Ovary (tissue), 9 donors: ENCODE results near the gene ZKSCAN8. TPM values are rescaled to one million over a fixed set of nuclear protein-coding genes. Genes with fewer than 3 reads are reported as not detected.

Experiments
- DNase-seq, 5 donors: peaks; one replicate each; pipeline ENCODE4 v3.0.0-alpha.2; 2019 to 2020
- H3K27ac ChIP-seq, 2 donors: fragments of 200-600 bp; one replicate each; pipeline versions ENCODE4 v1.5.1 to v1.8.0; 2019 to 2022
- H3K27me3 ChIP-seq: fragments of 200-600 bp; one replicate; pipeline ENCODE4 v1.8.0; 2022
- H3K36me3 ChIP-seq: fragments of 200-600 bp; sonication (generic); one replicate; pipeline ENCODE4 v1.5.1; 2019
- H3K4me1 ChIP-seq: one replicate; pipeline ENCODE4 v1.8.1; 2013; ENCODE audit warnings: mild to moderate bottlenecking, moderate library complexity; ENCODE audit not compliant: insufficient read depth
- H3K4me3 ChIP-seq: fragments of 200-600 bp; sonication (generic); one replicate; pipeline ENCODE4 v1.5.1; 2017
- H3K9me3 ChIP-seq, 2 donors: fragments of 200-600 bp in 1 of 2; sonication (generic) in 1 of 2; one replicate each; pipeline versions ENCODE4 v1.5.1 to v1.8.1; 2013 to 2019; ENCODE audit warnings: mild to moderate bottlenecking in 1 of 2, moderate library complexity in 1 of 2
- CTCF ChIP-seq, 3 donors: fragments of 450-650 bp in 2 of 3; fragments of 200-600 bp in 1 of 3; IDR thresholded peaks; one replicate each; pipeline versions ENCODE4 v1.5.1 to v1.8.0; 2016 to 2022; ENCODE audit warnings: antibody characterized with exemption in 3 of 3, mild to moderate bottlenecking in 1 of 3
- EP300 ChIP-seq: sonication (generic); formaldehyde crosslinking; IDR thresholded peaks from one replicate; pipeline ENCODE4 v1.6.1; 2017; ENCODE audit warnings: antibody characterized with exemption
- POLR2A ChIP-seq: fragments of 450-650 bp; IDR thresholded peaks from one replicate; pipeline ENCODE4 v1.6.1; 2017; ENCODE audit warnings: antibody characterized with exemption, mild to moderate bottlenecking, moderate library complexity
- WGBS, 3 donors: extraction: QIAGEN DNeasy Blood & Tissue Kit in 1 of 3; methylation state at CpG; one replicate each; pipeline versions ENCODE4 v1.1.5 to v1.1.7; 2013 to 2017; 5-methylcytosine and 5-hydroxymethylcytosine counted together
- intact Hi-C, 4 donors: fragments of 100-400 bp; cut with DNase I; formaldehyde crosslinking; loops; one replicate each; pipeline versions ENCODE4 v1.11.0 to v1.15.1; 2022 to 2023
- polyA plus RNA-seq, 2 donors: library from polyadenylated mRNA; stranded (reverse); fragments of 200-250 nt in 1 of 2; fragments of 350-450 nt in 1 of 2; fragmentation: Illumina TruSeq in 1 of 2; extraction: RNeasy Lipid Tissue Mini Kit (QIAGEN cat#74804) in 1 of 2; gene quantifications; one replicate each; pipeline ENCODE4 v1.2.3, GENCODE V29; 2013 to 2014
- total RNA-seq, 7 donors: library from RNA; depleted of rRNA in 2 of 7; stranded (reverse); fragments of >200 nt in 2 of 7; fragmentation: NEBNext Ultra II Directional in 3 of 7; extraction: Animal tissue kit (Norgen Biotek cat#: 25700) in 3 of 7; gene quantifications; one replicate each; pipeline versions ENCODE4 v1.1.0 to v1.2.4, GENCODE V29; 2016 to 2023
- donor health status: DM: no; HTN: no; CAD: no; lungs with moderate emphysema.
- donor health status: DM: no; HTN: no; CAD: no.
- donor health status: Bipolar disorder and iron deficiency.
- donor health status: DM: yes; HTN: yes; CAD: no.
- donor health status: DM: no; HTN: no; CAD: no.
- donor health status: DM: yes; HTN: yes; CAD: no.

ZKSCAN8 gene
- total and polyA plus RNA-seq, 9 donors, result 13.6 to 44.6 (median 30.9) TPM

- Histone ChIP-seq H3K27me3 (no peaks in the 10 kb centered on the region), H3K9me3 (no peaks in the 10 kb centered on the region), H3K27ac (no peak overlapping the region), H3K4me1 (no peaks in the 10 kb centered on the region), H3K36me3 (no peaks in the 10 kb centered on the region), H3K4me3 (no peak overlapping the region)
- 89 to 99% (median 94%) methylated on average over 2 of the region's 2 CpGs for WGBS, 3 donors
- TF ChIP-seq CTCF (IDR thresholded peaks at IDR 0.05), result no peak
- no peak for TF ChIP-seq POLR2A
- no peak for TF ChIP-seq EP300
- intact Hi-C loops, result no loop called here
- DNase-seq, result no peak
These were observed 30.3 kb downstream of the ZKSCAN8 start for GRCh38 chr6:28172006-28172405.

- intact Hi-C loops, result no loop called here
- no peaks in the 10 kb centered on the region for H3K4me1 ChIP-seq
- DNase-seq, result no peak
- no peaks in the 10 kb centered on the region for H3K9me3 ChIP-seq
- WGBS, 3 donors, result 84 to 97% (median 85%) methylated on average over 1 of the region's 1 CpG
- no peaks in the 10 kb centered on the region for H3K36me3 ChIP-seq
- H3K27ac ChIP-seq, result no peak overlapping the region
- H3K4me3 ChIP-seq, result no peak overlapping the region
- TF ChIP-seq POLR2A, result no peak
- H3K27me3 ChIP-seq, result no peaks in the 10 kb centered on the region
These were observed 34.7 kb downstream of the ZKSCAN8 start for GRCh38 chr6:28176373-28176772.

- 45 to 59% (median 56%) methylated on average over 1 of the region's 1 CpG for WGBS, 3 donors
- intact Hi-C loops, result no loop called here
- no peaks in the 10 kb centered on the region for H3K4me1 ChIP-seq
These were observed 40.6 kb downstream of the ZKSCAN8 start for GRCh38 chr6:28182255-28182654.

GRCh38 chr6:28188111-28188979 is 46.7 kb downstream of the ZKSCAN8 start:
- intact Hi-C loops, result no loop called here
- H3K9me3 ChIP-seq, result peaks cover 0 to 15% of the 10 kb centered on the region in 2 donors

More at GRCh38 chr6:28182255-28182654, 40.6 kb downstream of the ZKSCAN8 start:
- no peak for TF ChIP-seq CTCF (IDR thresholded peaks at IDR 0.05)
- no peak for TF ChIP-seq EP300
- H3K27ac ChIP-seq, result no peak overlapping the region
- H3K36me3 ChIP-seq, result no peaks in the 10 kb centered on the region
- H3K9me3 ChIP-seq, result no peaks in the 10 kb centered on the region
- H3K27me3 ChIP-seq, result no peaks in the 10 kb centered on the region
- no peak overlapping the region for H3K4me3 ChIP-seq
- no peak for DNase-seq

More at GRCh38 chr6:28188111-28188979, 46.7 kb downstream of the ZKSCAN8 start:
- Histone ChIP-seq H3K4me1 (no peaks in the 10 kb centered on the region), H3K27ac (no peak overlapping the region), H3K4me3 (no peak overlapping the region), H3K27me3 (no peaks in the 10 kb centered on the region), H3K36me3 (no peaks in the 10 kb centered on the region)
- no peak for DNase-seq
- no peak for TF ChIP-seq EP300
- no peak for TF ChIP-seq CTCF (IDR thresholded peaks at IDR 0.05)
- TF ChIP-seq POLR2A, result no peak
- WGBS, 3 donors, result 67 to 82% (median 72%) methylated on average over 6 of the region's 6 CpGs
